GM08714 (cell line): ENCODE data around the gene AFF2.
"Not testable (repeated sequence)": the region's sequence is repeated elsewhere in the genome, so short reads cannot be mapped to it uniquely, and the experiment has no call there.

Source experiments
- H3K4me3 ChIP-seq: fragments of 200-500 bp; sonication (Bioruptor generic); 2 replicates; pipeline ENCODE4 v1.5.1; 2014; ENCODE audit warnings: mild to moderate bottlenecking, low read length, inconsistent platforms
- ZNF274 ChIP-seq: IDR thresholded peaks from 2 replicates; pipeline ENCODE4 v1.6.1; 2012; ENCODE audit warnings: mild to moderate bottlenecking, low read depth, low read length

Gene AFF2

GRCh38 chrX:148893395-148893794 lies 393.0 kb downstream of the AFF2 start:
- no peak overlapping the region for H3K4me3 ChIP-seq
- TF ChIP-seq ZNF274 = no peak

GRCh38 chrX:148902581-148902980 lies 402.2 kb downstream of the AFF2 start:
- no peak for TF ChIP-seq ZNF274
- H3K4me3 ChIP-seq = no peak overlapping the region

GRCh38 chrX:148903176-148903575 lies 402.8 kb downstream of the AFF2 start:
- TF ChIP-seq ZNF274 = no peak
- H3K4me3 ChIP-seq = no peak overlapping the region

GRCh38 chrX:148904421-148905111 lies 404.1 kb downstream of the AFF2 start:
- no peak for TF ChIP-seq ZNF274
- no peak overlapping the region for H3K4me3 ChIP-seq

GRCh38 chrX:148905400-148905799 lies 405.0 kb downstream of the AFF2 start:
- no peak for TF ChIP-seq ZNF274
- H3K4me3 ChIP-seq = no peak overlapping the region

GRCh38 chrX:148906628-148907027 lies 406.2 kb downstream of the AFF2 start:
- not testable (repeated sequence) for H3K4me3 ChIP-seq

- no peak for TF ChIP-seq ZNF274
- no peak overlapping the region for H3K4me3 ChIP-seq
Measured at GRCh38 chrX:148909758-148910157, 409.3 kb downstream of the AFF2 start.

GRCh38 chrX:148913971-148914370 lies 413.6 kb downstream of the AFF2 start:
- H3K4me3 ChIP-seq = no peak overlapping the region
- no peak for TF ChIP-seq ZNF274

GRCh38 chrX:148914783-148915182 lies 414.4 kb downstream of the AFF2 start:
- no peak overlapping the region for H3K4me3 ChIP-seq
- no peak for TF ChIP-seq ZNF274

- no peak overlapping the region for H3K4me3 ChIP-seq
- no peak for TF ChIP-seq ZNF274
Measured at GRCh38 chrX:148915474-148915873, 415.1 kb downstream of the AFF2 start.

GRCh38 chrX:148917441-148917840 lies 417.0 kb downstream of the AFF2 start:
- TF ChIP-seq ZNF274 = no peak
- H3K4me3 ChIP-seq = no peak overlapping the region

- TF ChIP-seq ZNF274 = no peak
- H3K4me3 ChIP-seq = no peak overlapping the region
Measured at GRCh38 chrX:148923631-148924030, 423.2 kb downstream of the AFF2 start.

GRCh38 chrX:148926371-148926770 lies 426.0 kb downstream of the AFF2 start:
- no peak overlapping the region for H3K4me3 ChIP-seq
- TF ChIP-seq ZNF274 = no peak

- TF ChIP-seq ZNF274 = no peak
- H3K4me3 ChIP-seq = no peak overlapping the region
Measured at GRCh38 chrX:148928811-148929210, 428.4 kb downstream of the AFF2 start.

GRCh38 chrX:148929686-148930085 lies 429.3 kb downstream of the AFF2 start:
- no peak for TF ChIP-seq ZNF274
- H3K4me3 ChIP-seq = no peak overlapping the region

GRCh38 chrX:148930206-148930729 lies 429.9 kb downstream of the AFF2 start:
- H3K4me3 ChIP-seq = no peak overlapping the region
- no peak for TF ChIP-seq ZNF274

GRCh38 chrX:148933881-148934280 lies 433.5 kb downstream of the AFF2 start:
- no peak overlapping the region for H3K4me3 ChIP-seq
- no peak for TF ChIP-seq ZNF274
